Gastroesophageal sphincter (tissue), 3 donors: ENCODE results near the gene SMIM15.

Source experiments
- EP300 ChIP-seq: sonication (generic); formaldehyde crosslinking; IDR thresholded peaks from one replicate; pipeline ENCODE4 v1.6.1; 2017; ENCODE audit warnings: antibody characterized with exemption, mild to moderate bottlenecking
- POLR2A ChIP-seq, 2 donors: fragments of 450-650 bp; IDR thresholded peaks; one replicate each; pipeline ENCODE4 v1.6.1; 2017; ENCODE audit warnings: antibody characterized with exemption in 2 of 2, mild to moderate bottlenecking in 2 of 2, moderate library complexity in 1 of 2
- POLR2AphosphoS5 ChIP-seq: sonication (generic); formaldehyde crosslinking; IDR thresholded peaks from one replicate; pipeline ENCODE4 v1.6.1; 2017; ENCODE audit warnings: antibody characterized with exemption
- TF ChIP-seq, protein P1 (sequence below), 4 experiments: fragments of 200-600 bp in 2 of 4; fragments of 450-650 bp in 2 of 4; sonication (generic) in 1 of 4; IDR thresholded peaks; one replicate each; pipeline ENCODE4 v1.5.1; 2017 to 2019; ENCODE audit warnings: antibody characterized with exemption in 4 of 4, mild to moderate bottlenecking in 2 of 4, moderate library complexity in 2 of 4

DNA sequence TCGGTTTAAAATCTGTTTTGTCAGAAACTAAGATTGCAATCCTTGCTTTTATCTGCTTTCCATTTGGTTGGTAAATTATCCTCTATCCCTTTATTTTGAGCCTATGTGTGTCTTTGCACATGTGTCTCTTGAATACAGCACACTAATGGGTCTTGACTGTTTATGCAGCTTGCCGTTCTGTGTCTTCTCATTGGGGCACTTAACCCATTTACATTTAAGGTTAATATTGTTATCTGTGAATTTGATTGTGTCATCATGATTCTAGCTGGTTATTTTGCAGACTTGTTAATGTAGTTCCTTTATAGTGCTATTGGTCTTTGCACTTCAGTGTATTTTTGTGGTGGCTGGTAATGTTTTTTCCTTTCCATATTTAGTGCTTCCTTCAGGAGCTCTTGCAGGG is 36.3 kb upstream of the SMIM15 start:
- TF ChIP-seq, protein P1, sequence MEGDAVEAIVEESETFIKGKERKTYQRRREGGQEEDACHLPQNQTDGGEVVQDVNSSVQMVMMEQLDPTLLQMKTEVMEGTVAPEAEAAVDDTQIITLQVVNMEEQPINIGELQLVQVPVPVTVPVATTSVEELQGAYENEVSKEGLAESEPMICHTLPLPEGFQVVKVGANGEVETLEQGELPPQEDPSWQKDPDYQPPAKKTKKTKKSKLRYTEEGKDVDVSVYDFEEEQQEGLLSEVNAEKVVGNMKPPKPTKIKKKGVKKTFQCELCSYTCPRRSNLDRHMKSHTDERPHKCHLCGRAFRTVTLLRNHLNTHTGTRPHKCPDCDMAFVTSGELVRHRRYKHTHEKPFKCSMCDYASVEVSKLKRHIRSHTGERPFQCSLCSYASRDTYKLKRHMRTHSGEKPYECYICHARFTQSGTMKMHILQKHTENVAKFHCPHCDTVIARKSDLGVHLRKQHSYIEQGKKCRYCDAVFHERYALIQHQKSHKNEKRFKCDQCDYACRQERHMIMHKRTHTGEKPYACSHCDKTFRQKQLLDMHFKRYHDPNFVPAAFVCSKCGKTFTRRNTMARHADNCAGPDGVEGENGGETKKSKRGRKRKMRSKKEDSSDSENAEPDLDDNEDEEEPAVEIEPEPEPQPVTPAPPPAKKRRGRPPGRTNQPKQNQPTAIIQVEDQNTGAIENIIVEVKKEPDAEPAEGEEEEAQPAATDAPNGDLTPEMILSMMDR (IDR thresholded peaks at IDR 0.05) = no peak
- TF ChIP-seq EP300 (no peak), POLR2AphosphoS5 (no peak), POLR2A (IDR thresholded peaks at IDR 0.05) (no peak)
